Pancreas (tissue), 10 donors: ENCODE results near the gene IGFL3. TPM values are rescaled to one million over a fixed set of nuclear protein-coding genes. Genes with fewer than 3 reads are reported as not detected.

ENCODE experiments used
- ATAC-seq, 4 donors: fragments of 200-7000 bp; cut with Tn5 transposase; one replicate each; pipeline versions ENCODE4 v1.8.0 to v1.9.1; 2020; ENCODE audit warnings: mild to moderate bottlenecking in 4 of 4, moderate library complexity in 4 of 4
- DNase-seq, 6 donors: peaks; one replicate each; pipeline ENCODE4 v3.0.0-alpha.2; 2020
- FAIRE-seq: peaks from 2 replicates; lab custom pipeline; 2012; peaks lifted over from hg19 to GRCh38; lab: Jason Lieb, UNC
- H3K27ac ChIP-seq, 4 donors: fragments of 200-600 bp; sonication (generic); 1 replicate in 3 of 4; 2 replicates in 1 of 4; pipeline versions ENCODE4 v1.5.0 to v1.8.0; 2020
- H3K27me3 ChIP-seq, 4 donors: fragments of 200-600 bp; one replicate each; pipeline ENCODE4 v1.8.0; 2021
- H3K36me3 ChIP-seq, 3 donors: fragments of 200-600 bp; sonication (generic) in 1 of 3; one replicate each; pipeline versions ENCODE4 v1.5.0 to v1.8.0; 2020 to 2021
- H3K4me1 ChIP-seq, 3 donors: fragments of 200-600 bp; one replicate each; pipeline ENCODE4 v1.8.0; 2021
- H3K4me3 ChIP-seq, 4 donors: fragments of 200-600 bp; sonication (generic) in 2 of 4; one replicate each; pipeline versions ENCODE4 v1.5.0 to v1.8.0; 2020 to 2021
- H3K9me3 ChIP-seq, 4 donors: fragments of 200-600 bp; one replicate each; pipeline ENCODE4 v1.8.0; 2021
- WGBS, 2 donors: extraction: QIAGEN DNeasy Blood & Tissue Kit; methylation state at CpG; one replicate each; pipeline ENCODE4 v1.1.7; 2013; 5-methylcytosine and 5-hydroxymethylcytosine counted together
- intact Hi-C, 3 donors: fragments of 100-400 bp; cut with DNase I; formaldehyde crosslinking; loops; one replicate each; pipeline versions ENCODE4 v1.11.1 to v1.14.2; 2022
- polyA plus RNA-seq, 2 donors: library from polyadenylated mRNA; stranded (reverse); fragments of 200-250 nt; gene quantifications; one replicate each; pipeline ENCODE4 v1.2.3, GENCODE V29; 2013
- total RNA-seq, 6 donors: library from RNA; stranded (reverse); fragmentation: NEBNext Ultra II Directional in 4 of 6; extraction: Animal tissue kit (Norgen Biotek cat#: 25700) in 4 of 6; gene quantifications; one replicate each; pipeline versions ENCODE4 v1.2.1 to v1.2.4, GENCODE V29; 2021 to 2023
- TF ChIP-seq, protein P1 (sequence below), 4 donors: fragments of 200-600 bp; sonication (generic) in 3 of 4; IDR thresholded peaks; one replicate each; pipeline versions ENCODE4 v1.5.0 to v1.8.0; 2021; ENCODE audit warnings: antibody characterized with exemption in 4 of 4
- donor health status: healthy with polysubstance abuse.
- donor health status: DM: no; HTN: no; CAD: no; lungs with moderate emphysema.
- donor health status: DM: no; HTN: no; CAD: no.
- donor health status: control.
- donor health status: control.
- donor health status: Bipolar disorder and iron deficiency.
- donor health status: DM: yes; HTN: yes; CAD: no.
- donor health status: DM: no; HTN: no; CAD: no.
- donor health status: DM: no; HTN: no; CAD: no.
- donor health status: DM: yes; HTN: yes; CAD: no.

Gene IGFL3
- total and polyA plus RNA-seq, 8 donors = not detected

DNA sequence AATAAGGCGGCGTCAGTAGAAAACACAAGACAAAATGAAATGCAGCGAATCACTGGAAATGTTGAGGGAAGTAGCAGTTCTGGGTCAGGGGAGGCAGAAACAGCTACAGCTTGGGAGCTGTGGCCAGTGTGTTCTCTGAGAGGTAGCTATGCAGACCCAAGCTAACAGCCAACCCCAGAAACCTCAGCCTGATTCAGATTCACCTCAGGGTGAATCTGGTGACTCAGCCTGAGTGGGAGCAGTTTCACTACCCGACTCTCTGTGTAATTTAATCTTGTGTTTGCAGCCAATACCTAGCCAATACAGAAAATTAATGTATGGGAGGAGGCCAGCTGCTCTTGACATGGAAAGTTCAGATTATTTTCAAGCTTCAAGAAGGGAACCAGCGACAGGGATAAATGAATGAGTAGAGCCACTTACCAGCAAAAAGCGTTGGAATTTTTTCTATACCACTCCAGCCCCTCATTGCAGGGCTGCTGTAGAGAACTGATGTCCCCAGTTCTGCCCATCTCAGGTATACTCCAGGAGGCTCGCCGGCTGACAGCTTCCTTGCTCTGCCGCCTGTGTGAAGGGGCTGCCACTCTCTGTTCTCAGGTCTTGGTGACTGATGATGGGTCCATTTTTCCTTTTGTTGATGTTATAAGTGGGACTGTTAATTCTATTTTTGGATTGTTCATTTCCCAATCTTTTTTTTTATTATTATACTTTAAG, 8.9 kb downstream of the IGFL3 start:
- Histone ChIP-seq H3K4me3 (no peak overlapping the region), H3K27me3 (no peaks in the 10 kb centered on the region), H3K4me1 (peaks cover 0 to 10% (median 0%) of the 10 kb centered on the region in 3 donors), H3K36me3 (no peaks in the 10 kb centered on the region), H3K27ac (no peak overlapping the region), H3K9me3 (no peaks in the 10 kb centered on the region)
- DNase-seq (peak in 1 of 6 donors; percentile 17), FAIRE-seq (no peak), ATAC-seq (peak; percentile 48 to 80 (median 70))
- WGBS, 2 donors = 44 to 50% methylated on average over 9 of the region's 9 CpGs
- intact Hi-C loops = no loop called here
- TF ChIP-seq, protein P1, sequence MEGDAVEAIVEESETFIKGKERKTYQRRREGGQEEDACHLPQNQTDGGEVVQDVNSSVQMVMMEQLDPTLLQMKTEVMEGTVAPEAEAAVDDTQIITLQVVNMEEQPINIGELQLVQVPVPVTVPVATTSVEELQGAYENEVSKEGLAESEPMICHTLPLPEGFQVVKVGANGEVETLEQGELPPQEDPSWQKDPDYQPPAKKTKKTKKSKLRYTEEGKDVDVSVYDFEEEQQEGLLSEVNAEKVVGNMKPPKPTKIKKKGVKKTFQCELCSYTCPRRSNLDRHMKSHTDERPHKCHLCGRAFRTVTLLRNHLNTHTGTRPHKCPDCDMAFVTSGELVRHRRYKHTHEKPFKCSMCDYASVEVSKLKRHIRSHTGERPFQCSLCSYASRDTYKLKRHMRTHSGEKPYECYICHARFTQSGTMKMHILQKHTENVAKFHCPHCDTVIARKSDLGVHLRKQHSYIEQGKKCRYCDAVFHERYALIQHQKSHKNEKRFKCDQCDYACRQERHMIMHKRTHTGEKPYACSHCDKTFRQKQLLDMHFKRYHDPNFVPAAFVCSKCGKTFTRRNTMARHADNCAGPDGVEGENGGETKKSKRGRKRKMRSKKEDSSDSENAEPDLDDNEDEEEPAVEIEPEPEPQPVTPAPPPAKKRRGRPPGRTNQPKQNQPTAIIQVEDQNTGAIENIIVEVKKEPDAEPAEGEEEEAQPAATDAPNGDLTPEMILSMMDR (IDR thresholded peaks at IDR 0.05) = no peak

DNA sequence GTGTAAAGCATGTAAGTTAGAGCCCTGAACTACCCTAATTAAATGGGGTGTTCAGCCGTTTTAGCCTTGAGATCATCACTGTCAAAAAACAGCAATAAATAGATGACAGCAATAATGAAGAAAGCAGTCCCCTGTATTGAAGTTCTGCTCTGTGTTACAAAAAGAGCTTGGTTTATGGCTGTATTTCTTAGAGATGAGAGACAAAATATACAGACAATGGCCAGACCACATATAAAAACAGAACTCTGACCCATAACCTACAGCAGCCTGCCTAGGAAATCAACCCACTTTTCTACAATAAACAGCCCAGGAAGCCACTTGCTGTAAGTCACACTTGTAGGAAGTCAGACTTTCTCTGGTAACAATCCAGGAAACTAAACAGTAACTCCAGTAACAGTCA, 10.8 kb downstream of the IGFL3 start:
- FAIRE-seq = no peak
- 13 to 20% methylated on average over 1 of the region's 1 CpG for WGBS, 2 donors
- peaks cover 0 to 10% (median 0%) of the 10 kb centered on the region in 3 donors for H3K4me1 ChIP-seq
- no peaks in the 10 kb centered on the region for H3K36me3 ChIP-seq
- DNase-seq = no peak
- no peaks in the 10 kb centered on the region for H3K9me3 ChIP-seq
- intact Hi-C loops = no loop called here
- TF ChIP-seq, protein P1 (IDR thresholded peaks at IDR 0.05) = no peak
- H3K27me3 ChIP-seq = no peaks in the 10 kb centered on the region
- H3K4me3 ChIP-seq = no peak overlapping the region
- no peak overlapping the region for H3K27ac ChIP-seq
- ATAC-seq = no peak

GRCh38 chr19:46112527-46112926, 12.0 kb downstream of the IGFL3 start:
- TF ChIP-seq, protein P1 (IDR thresholded peaks at IDR 0.05) = no peak
- 80 to 91% methylated on average over 2 of the region's 2 CpGs for WGBS, 2 donors
- H3K27me3 ChIP-seq = no peaks in the 10 kb centered on the region
- peaks cover 0 to 10% (median 0%) of the 10 kb centered on the region in 3 donors for H3K4me1 ChIP-seq
- no peak overlapping the region for H3K4me3 ChIP-seq
- intact Hi-C loops = no loop called here
- ATAC-seq (no peak), FAIRE-seq (no peak), DNase-seq (no peak)
- H3K9me3 ChIP-seq = no peaks in the 10 kb centered on the region
- no peak overlapping the region for H3K27ac ChIP-seq
- no peaks in the 10 kb centered on the region for H3K36me3 ChIP-seq

DNA sequence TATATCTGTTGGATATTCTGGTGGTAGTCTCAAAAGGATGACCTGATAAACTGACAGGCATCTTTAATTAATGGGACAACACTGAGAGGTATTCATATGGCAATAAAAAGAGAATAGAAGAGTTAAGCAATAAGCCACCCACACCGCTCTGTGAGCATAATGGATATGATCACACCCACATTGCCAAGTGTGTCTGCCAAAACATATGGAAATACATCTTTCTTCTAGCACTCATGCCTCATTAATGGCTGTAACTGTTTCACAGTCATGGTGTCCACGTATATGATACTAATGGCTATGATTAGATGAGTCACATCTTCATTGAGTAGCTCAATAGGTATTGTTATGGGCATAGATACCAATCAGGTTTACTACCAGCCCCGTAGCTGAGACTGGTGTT, 13.1 kb downstream of the IGFL3 start:
- FAIRE-seq (no peak), DNase-seq (no peak), ATAC-seq (no peak)
- Histone ChIP-seq H3K36me3 (no peaks in the 10 kb centered on the region), H3K4me3 (no peak overlapping the region), H3K27me3 (no peaks in the 10 kb centered on the region), H3K9me3 (no peaks in the 10 kb centered on the region), H3K27ac (no peak overlapping the region), H3K4me1 (peaks cover 0 to 10% (median 0%) of the 10 kb centered on the region in 3 donors)
- 67 to 73% methylated on average over 3 of the region's 3 CpGs for WGBS, 2 donors
- TF ChIP-seq, protein P1 (IDR thresholded peaks at IDR 0.05) = no peak
- intact Hi-C loops = no loop called here

DNA sequence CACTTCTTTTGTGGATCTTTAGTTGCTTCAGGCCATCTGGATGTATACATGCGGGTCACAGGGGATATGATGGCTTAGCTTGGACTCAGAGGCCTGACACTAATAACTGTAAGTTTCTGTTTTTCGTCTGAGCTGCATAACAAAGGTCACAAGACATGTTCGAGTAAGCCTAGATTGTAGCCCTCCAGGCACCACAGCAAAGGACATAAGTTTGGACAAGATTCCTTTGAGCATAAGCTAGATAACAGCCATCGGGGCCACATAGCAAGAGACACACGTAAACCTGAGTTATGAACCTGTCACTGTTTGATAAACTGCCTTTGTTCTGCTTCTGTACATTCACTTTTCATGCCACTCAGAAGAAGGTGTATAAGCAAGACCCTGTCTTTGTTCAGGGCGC, 14.6 kb downstream of the IGFL3 start:
- no peak for DNase-seq
- Histone ChIP-seq H3K4me3 (no peak overlapping the region), H3K27ac (no peak overlapping the region), H3K9me3 (no peaks in the 10 kb centered on the region), H3K27me3 (no peaks in the 10 kb centered on the region), H3K36me3 (no peaks in the 10 kb centered on the region), H3K4me1 (no peaks in the 10 kb centered on the region)
- intact Hi-C loops = no loop called here
- no peak for ATAC-seq
- no peak for FAIRE-seq
- TF ChIP-seq, protein P1 (IDR thresholded peaks at IDR 0.05) = no peak
- 60 to 74% methylated on average over 6 of the region's 6 CpGs for WGBS, 2 donors
